ENCODE measurements around the gene MRAP2. TPM values are rescaled to one million over a fixed set of nuclear protein-coding genes. Genes with fewer than 3 reads are reported as not detected.
"Not testable (repeated sequence)": the region's sequence is repeated elsewhere in the genome, so short reads cannot be mapped to it uniquely, and the experiment has no call there.

MRAP2 gene
- total RNA-seq, 1 donor from 2014 or later: 47.3 TPM

GRCh38 chr6:84078335-84078734, 44.8 kb downstream of the MRAP2 start:
- Histone ChIP-seq H3K4me1 (peaks cover 0 to 4% of the 10 kb centered on the region in 2 donors), H3K27ac (peak overlapping the region; percentile 44 to 64), H3K36me3 (peaks cover 5 to 8% of the 10 kb centered on the region in 2 donors), H3K4me3 (no peak overlapping the region), H3K9me3 (no peaks in the 10 kb centered on the region), H3K27me3 (no peaks in the 10 kb centered on the region)
- intact Hi-C loops (cut with DNase I): no loop called here
- no peak for DNase-seq (ENCODE audit: low spot score in 2 of 2)
- no peak for TF ChIP-seq CTCF (IDR thresholded peaks at IDR 0.05)

GRCh38 chr6:84081222-84081621, 47.6 kb downstream of the MRAP2 start:
- no peaks in the 10 kb centered on the region for H3K27me3 ChIP-seq

GRCh38 chr6:84082689-84083265, 49.2 kb downstream of the MRAP2 start:
- Histone ChIP-seq H3K4me3 (no peak overlapping the region), H3K9me3 (no peaks in the 10 kb centered on the region), H3K27ac (peak overlapping the region in 1 of 2 donors; percentile 12), H3K36me3 (peaks cover 0 to 6% of the 10 kb centered on the region in 2 donors), H3K4me1 (peaks cover 0 to 4% of the 10 kb centered on the region in 2 donors), H3K27me3 (no peaks in the 10 kb centered on the region)
- DNase-seq (ENCODE audit: low spot score in 2 of 2): no peak
- no peak for TF ChIP-seq CTCF (IDR thresholded peaks at IDR 0.05)
- intact Hi-C loops (cut with DNase I): no loop called here

More at GRCh38 chr6:84081222-84081621, 47.6 kb downstream of the MRAP2 start:
- DNase-seq (ENCODE audit: low spot score in 2 of 2): no peak
- Histone ChIP-seq H3K36me3 (peaks cover 7 to 10% of the 10 kb centered on the region in 2 donors), H3K4me3 (no peak overlapping the region), H3K27ac (no peak overlapping the region), H3K4me1 (peaks cover 0 to 4% of the 10 kb centered on the region in 2 donors), H3K9me3 (no peaks in the 10 kb centered on the region)
- no peak for TF ChIP-seq CTCF (IDR thresholded peaks at IDR 0.05)
- intact Hi-C loops (cut with DNase I): no loop called here

GRCh38 chr6:84084705-84085104, 51.1 kb downstream of the MRAP2 start:
- DNase-seq (ENCODE audit: low spot score in 2 of 2); H3K9me3 ChIP-seq; H3K27me3 ChIP-seq; H3K27ac ChIP-seq; H3K4me1 ChIP-seq; H3K36me3 ChIP-seq; intact Hi-C loops (cut with DNase I); H3K4me3 ChIP-seq: not testable (repeated sequence)

- Histone ChIP-seq H3K4me3 (no peak overlapping the region), H3K4me1 (peaks cover 2 to 10% of the 10 kb centered on the region in 2 donors), H3K27ac (peak overlapping the region; percentile 29 to 39), H3K36me3 (peaks cover 0 to 6% of the 10 kb centered on the region in 2 donors), H3K27me3 (no peaks in the 10 kb centered on the region), H3K9me3 (no peaks in the 10 kb centered on the region)
- intact Hi-C loops (cut with DNase I): no loop called here
- no peak for DNase-seq (ENCODE audit: low spot score in 2 of 2)
- no peak for TF ChIP-seq CTCF (IDR thresholded peaks at IDR 0.05)
Measured at GRCh38 chr6:84086056-84086455, 52.5 kb downstream of the MRAP2 start.

- Histone ChIP-seq H3K4me3 (no peak overlapping the region), H3K27ac (peak overlapping the region; percentile 29 to 39), H3K36me3 (peaks cover 0 to 6% of the 10 kb centered on the region in 2 donors), H3K27me3 (no peaks in the 10 kb centered on the region), H3K9me3 (no peaks in the 10 kb centered on the region), H3K4me1 (peaks cover 2 to 12% of the 10 kb centered on the region in 2 donors)
- intact Hi-C loops (cut with DNase I): no loop called here
- DNase-seq (ENCODE audit: low spot score in 2 of 2): no peak
- TF ChIP-seq CTCF (IDR thresholded peaks at IDR 0.05): no peak
Measured at GRCh38 chr6:84086545-84087429, 53.2 kb downstream of the MRAP2 start.
